ENCODE results near the gene HMOX2. TPM values are rescaled to one million over a fixed set of nuclear protein-coding genes. Genes with fewer than 3 reads are reported as not detected.

Gene HMOX2
- total RNA-seq, 1 experiment from 2014 or later, result 42.6 TPM

- H3K27ac Mint-ChIP-seq, result no peak overlapping the region
- CTCF ChIA-PET, result no interaction called here
Measured at GRCh38 chr16:4455951-4456350, 20.2 kb upstream of the HMOX2 start.

GRCh38 chr16:4460936-4461249 lies 15.3 kb upstream of the HMOX2 start:
- peaks cover 39% of the 10 kb centered on the region for H3K36me3 Mint-ChIP-seq
- ChIA-PET CTCF (interaction anchor here (0.7 to 1.1 kb wide), 3 partner anchors 56 to 207 kb away, joined by 3 read pairs; no protein-coding TSS in a partner anchor), POLR2A (interaction anchor here (1.8 kb wide), 1 partner anchor 14 kb away, joined by 7 read pairs; the partner anchor contains the start of gene NMRAL1)
- no peak overlapping the region for H3K4me3 Mint-ChIP-seq
- H3K9me3 Mint-ChIP-seq, result no peaks in the 10 kb centered on the region
- no peaks in the 10 kb centered on the region for H3K27me3 Mint-ChIP-seq (ENCODE audit: low read depth)
- H3K27ac Mint-ChIP-seq, result peak overlapping the region; percentile 53
- no peak for DNase-seq (ENCODE audit: low spot score)
- H3K4me1 Mint-ChIP-seq, result peaks cover 5% of the 10 kb centered on the region
- no peak for TF ChIP-seq PRRX2 (CRISPR knock-in tag; IDR thresholded peaks at IDR 0.05)
- no peak for TF ChIP-seq HMGA2 (CRISPR knock-in tag; IDR thresholded peaks at IDR 0.05)
- no peak for TF ChIP-seq NR1H2 (CRISPR knock-in tag; IDR thresholded peaks at IDR 0.05)
- TF ChIP-seq NFE2L1 (CRISPR knock-in tag; IDR thresholded peaks at IDR 0.05), result no peak
- TF ChIP-seq FOXP1 (CRISPR knock-in tag; IDR thresholded peaks at IDR 0.05; ENCODE audit: borderline replicate concordance), result no peak
- no peak for TF ChIP-seq JAZF1 (CRISPR knock-in tag; IDR thresholded peaks at IDR 0.05)
- no peak for TF ChIP-seq PRDM15 (CRISPR knock-in tag; IDR thresholded peaks at IDR 0.05)
- no peak for TF ChIP-seq USF1 (CRISPR knock-in tag; IDR thresholded peaks at IDR 0.05)
- TF ChIP-seq ZNF232 (CRISPR knock-in tag; IDR thresholded peaks at IDR 0.05), result no peak
- no peak for TF ChIP-seq TCF7 (CRISPR knock-in tag; IDR thresholded peaks at IDR 0.05; ENCODE audit: low read depth)
- no peak for ATAC-seq

More at GRCh38 chr16:4455951-4456350, 20.2 kb upstream of the HMOX2 start:
- Mint-ChIP-seq H3K4me3 (no peak overlapping the region), H3K27me3 (ENCODE audit: low read depth) (no peaks in the 10 kb centered on the region), H3K36me3 (peaks cover 37% of the 10 kb centered on the region), H3K9me3 (no peaks in the 10 kb centered on the region), H3K4me1 (peaks cover 2% of the 10 kb centered on the region)
- TF ChIP-seq FOXP1 (CRISPR knock-in tag; IDR thresholded peaks at IDR 0.05; ENCODE audit: borderline replicate concordance) (no peak), ARID4B (CRISPR knock-in tag; IDR thresholded peaks at IDR 0.05; ENCODE audit: borderline replicate concordance) (no peak), USF1 (CRISPR knock-in tag; IDR thresholded peaks at IDR 0.05) (no peak), ZNF671 (CRISPR knock-in tag; IDR thresholded peaks at IDR 0.05) (no peak), NFATC4 (CRISPR knock-in tag; IDR thresholded peaks at IDR 0.05) (no peak), ESRRA (CRISPR knock-in tag; IDR thresholded peaks at IDR 0.05; ENCODE audit: borderline replicate concordance) (no peak)
- no peak for DNase-seq (ENCODE audit: low spot score)
- no peak for ATAC-seq
- POLR2A ChIA-PET, result no interaction called here

Data from WTC11 (cell line).